Heart right ventricle (tissue), 16 donors: ENCODE results near the gene CYGB. TPM values are rescaled to one million over a fixed set of nuclear protein-coding genes. Genes with fewer than 3 reads are reported as not detected.
A peak's percentile ranks its signal among the peaks of the same experiment; 100 is the strongest.

ENCODE experiments used
- ATAC-seq, 8 donors: fragments of 200-7000 bp; cut with Tn5 transposase; one replicate each; pipeline ENCODE4 v1.9.1; 2020; ENCODE audit warnings: mild to moderate bottlenecking in 8 of 8, moderate library complexity in 8 of 8, moderate number of reproducible peaks in 1 of 8
- DNase-seq, 2 donors: peaks; one replicate each; pipeline ENCODE4 v3.0.0-alpha.2; 2020
- H3K27ac ChIP-seq, 10 donors: fragments of 200-600 bp; sonication (generic) in 2 of 10; one replicate each; pipeline versions ENCODE4 v1.5.0 to v1.8.0; 2020 to 2022; ENCODE audit warnings: mild to moderate bottlenecking in 3 of 10
- H3K27me3 ChIP-seq, 7 donors: fragments of 200-600 bp; one replicate each; pipeline ENCODE4 v1.8.0; 2021 to 2022; ENCODE audit warnings: mild to moderate bottlenecking in 2 of 7
- H3K36me3 ChIP-seq, 9 donors: fragments of 200-600 bp; sonication (generic) in 1 of 9; one replicate each; pipeline versions ENCODE4 v1.5.0 to v1.8.0; 2020 to 2022; ENCODE audit warnings: mild to moderate bottlenecking in 2 of 9
- H3K4me1 ChIP-seq, 9 donors: fragments of 200-600 bp; sonication (generic) in 1 of 9; one replicate each; pipeline versions ENCODE4 v1.5.0 to v1.8.0; 2020 to 2022; ENCODE audit warnings: mild to moderate bottlenecking in 4 of 9
- H3K4me3 ChIP-seq, 10 donors: fragments of 200-600 bp; sonication (generic) in 2 of 10; one replicate each; pipeline versions ENCODE4 v1.5.0 to v1.8.0; 2020 to 2022; ENCODE audit warnings: mild to moderate bottlenecking in 7 of 10, moderate library complexity in 2 of 10
- H3K9me3 ChIP-seq, 11 donors: fragments of 200-600 bp in 10 of 11; sonication (generic) in 2 of 11; one replicate each; pipeline versions ENCODE4 v1.5.0 to v1.8.0; 2013 to 2022; ENCODE audit warnings: mild to moderate bottlenecking in 2 of 11, control low read depth in 1 of 11, moderate library complexity in 1 of 11
- CTCF ChIP-seq, 9 donors: fragments of 200-600 bp; sonication (generic) in 2 of 9; IDR thresholded peaks; one replicate each; pipeline versions ENCODE4 v1.5.0 to v1.8.0; 2021 to 2022; ENCODE audit warnings: antibody characterized with exemption in 9 of 9, mild to moderate bottlenecking in 5 of 9, moderate library complexity in 1 of 9
- WGBS, 2 donors: extraction: QIAGEN DNeasy Blood & Tissue Kit; methylation state at CpG; one replicate each; pipeline ENCODE4 v1.1.7; 2013; ENCODE audit warnings: inconsistent platforms in 1 of 2; 5-methylcytosine and 5-hydroxymethylcytosine counted together
- intact Hi-C, 10 donors: fragments of 100-400 bp; cut with DNase I; formaldehyde crosslinking; loops; one replicate each; pipeline versions ENCODE4 v1.11.1 to v1.14.2; 2022
- polyA plus RNA-seq, 2 donors: library from polyadenylated mRNA; stranded (reverse); fragments of 200-250 nt; gene quantifications; one replicate each; pipeline ENCODE4 v1.2.3, GENCODE V29; 2013
- total RNA-seq, 10 donors: library from RNA; stranded (reverse); fragmentation: NEBNext Ultra II Directional in 3 of 10; extraction: Animal tissue kit (Norgen Biotek cat#: 25700) in 3 of 10; gene quantifications; one replicate each; pipeline versions ENCODE4 v1.2.1 to v1.2.4, GENCODE V29; 2021 to 2023
- donor health status: Arrhythmogenic right ventricular cardiomyopathy.
- donor health status: ischemic (EF 13 %, LVEDD 7.1; RV severe dilation, severe dysfunction).
- donor health status: healthy with polysubstance abuse.
- donor health status: DM: no; HTN: yes; CAD: no.
- donor health status: DM: no; HTN: no; CAD: no.
- donor health status: ischemic (EF 25% LVEDD 6.9; RV normal size, moderate dysfunction).
- donor health status: ischemic (EF 25% LVEDD 5.7; RV mildly dilated, moderate dysfunction).
- donor health status: healthy.
- donor health status: DM: yes; HTN: yes; CAD: no.
- donor health status: Ischemic cardiomyopathy.
- donor health status: ischemic (EF 35%, LVEDD 5.7; RV mildly dilated, moderate dysfunction).
- donor health status: nonischemic (EF 11% LVEDD 7.7; RV severe dilation, severe dysfunction).
- donor health status: DM: yes; HTN: yes; CAD: no.
- donor health status: PGD.
- donor health status: ischemic (EF 29% LVEDD 5.4; RV normal size, mild dysfunction).
- donor health status: nonischemic (EF 23%, LVEDD 6.1; RV moderate dilation, normal function).

The CYGB gene
- total and polyA plus RNA-seq, 12 donors: 9.3 to 57.7 (median 21.1) TPM

- Histone ChIP-seq H3K4me1 (peaks cover 38 to 66% (median 52%) of the 10 kb centered on the region in 9 donors), H3K27me3 (peaks cover 0 to 21% (median 0%) of the 10 kb centered on the region in 7 donors), H3K27ac (no peak overlapping the region), H3K36me3 (no peaks in the 10 kb centered on the region), H3K9me3 (no peaks in the 10 kb centered on the region), H3K4me3 (no peak overlapping the region)
- ATAC-seq (no peak), DNase-seq (no peak)
- 85 to 88% methylated on average over 2 of the region's 2 CpGs for WGBS, 2 donors
- TF ChIP-seq CTCF (IDR thresholded peaks at IDR 0.05): peak in 1 of 9 donors; percentile 13
- intact Hi-C loops: loop anchor here in 7 of 10 donors (1.0 to 10.0 kb wide), 3 partner anchors 24 to 177 kb away; partner anchors contain the start of genes JMJD6 (in 1 of the 7) and METTL23 (in 1 of the 7)
These were observed 10.2 kb upstream of the CYGB start for GRCh38 chr17:76547642-76548202.

GRCh38 chr17:76547183-76547641 is 9.7 kb upstream of the CYGB start:
- peak overlapping the region; percentile 30 to 79 (median 52) for H3K27ac ChIP-seq
- H3K36me3 ChIP-seq: no peaks in the 10 kb centered on the region
- ATAC-seq (peak; percentile 37 to 74 (median 65)), DNase-seq (peak in 1 of 2 donors; percentile 81)
- H3K9me3 ChIP-seq: no peaks in the 10 kb centered on the region
- WGBS, 2 donors: 32 to 39% methylated on average over 3 of the region's 3 CpGs
- no peak overlapping the region for H3K4me3 ChIP-seq
- intact Hi-C loops: loop anchor here in 7 of 10 donors (1.0 to 10.0 kb wide), 3 partner anchors 24 to 178 kb away; partner anchors contain the start of genes JMJD6 (in 1 of the 7) and METTL23 (in 1 of the 7)
- H3K4me1 ChIP-seq: peaks cover 38 to 71% (median 52%) of the 10 kb centered on the region in 9 donors
- TF ChIP-seq CTCF (IDR thresholded peaks at IDR 0.05): peak; percentile 66 to 81 (median 76)
- peaks cover 0 to 21% (median 0%) of the 10 kb centered on the region in 7 donors for H3K27me3 ChIP-seq

- peaks cover 38 to 72% (median 52%) of the 10 kb centered on the region in 9 donors for H3K4me1 ChIP-seq
- TF ChIP-seq CTCF (IDR thresholded peaks at IDR 0.05): no peak
- H3K27me3 ChIP-seq: peaks cover 0 to 21% (median 0%) of the 10 kb centered on the region in 7 donors
- DNase-seq: no peak
- intact Hi-C loops: loop anchor here in 8 of 10 donors (1.0 to 10.0 kb wide), 3 partner anchors 23 to 178 kb away; partner anchors contain the start of genes JMJD6 (in 1 of the 8) and METTL23 (in 1 of the 8)
- 65 to 67% methylated on average over 11 of the region's 11 CpGs for WGBS, 2 donors
- H3K27ac ChIP-seq: peak overlapping the region in 9 of 10 donors; percentile 30 to 79 (median 55)
- no peaks in the 10 kb centered on the region for H3K36me3 ChIP-seq
- peak in 1 of 8 donors; percentile 1 for ATAC-seq
- no peaks in the 10 kb centered on the region for H3K9me3 ChIP-seq
- no peak overlapping the region for H3K4me3 ChIP-seq
These were observed 9.2 kb upstream of the CYGB start for GRCh38 chr17:76546556-76547182.

GRCh38 chr17:76545918-76546555 is 8.5 kb upstream of the CYGB start:
- Histone ChIP-seq H3K27ac (peak overlapping the region in 6 of 10 donors; percentile 32 to 92 (median 71)), H3K9me3 (no peaks in the 10 kb centered on the region), H3K4me3 (no peak overlapping the region), H3K36me3 (no peaks in the 10 kb centered on the region), H3K27me3 (peaks cover 0 to 21% (median 0%) of the 10 kb centered on the region in 7 donors), H3K4me1 (peaks cover 38 to 74% (median 55%) of the 10 kb centered on the region in 9 donors)
- ATAC-seq (peak in 1 of 8 donors; percentile 2), DNase-seq (no peak)
- no peak for TF ChIP-seq CTCF (IDR thresholded peaks at IDR 0.05)
- intact Hi-C loops: loop anchor here in 4 of 10 donors (1.0 to 10.0 kb wide), 3 partner anchors 23 to 179 kb away; partner anchors contain the start of genes JMJD6 (in 1 of the 4) and METTL23 (in 1 of the 4)
- 65 to 72% methylated on average over 13 of the region's 13 CpGs for WGBS, 2 donors
